GM18907 (cell line): ENCODE data around the gene VASH2.
"Not testable (repeated sequence)": the region's sequence is repeated elsewhere in the genome, so short reads cannot be mapped to it uniquely, and the experiment has no call there.

Experiments used
- ATAC-seq: cut with Tn5 transposase; IDR thresholded peaks from one replicate; pipeline ENCODE4 v1.9.1; 2021; ENCODE audit warnings: mild to moderate bottlenecking, moderate library complexity; ENCODE audit not compliant: unreplicated experiment

Gene VASH2

DNA sequence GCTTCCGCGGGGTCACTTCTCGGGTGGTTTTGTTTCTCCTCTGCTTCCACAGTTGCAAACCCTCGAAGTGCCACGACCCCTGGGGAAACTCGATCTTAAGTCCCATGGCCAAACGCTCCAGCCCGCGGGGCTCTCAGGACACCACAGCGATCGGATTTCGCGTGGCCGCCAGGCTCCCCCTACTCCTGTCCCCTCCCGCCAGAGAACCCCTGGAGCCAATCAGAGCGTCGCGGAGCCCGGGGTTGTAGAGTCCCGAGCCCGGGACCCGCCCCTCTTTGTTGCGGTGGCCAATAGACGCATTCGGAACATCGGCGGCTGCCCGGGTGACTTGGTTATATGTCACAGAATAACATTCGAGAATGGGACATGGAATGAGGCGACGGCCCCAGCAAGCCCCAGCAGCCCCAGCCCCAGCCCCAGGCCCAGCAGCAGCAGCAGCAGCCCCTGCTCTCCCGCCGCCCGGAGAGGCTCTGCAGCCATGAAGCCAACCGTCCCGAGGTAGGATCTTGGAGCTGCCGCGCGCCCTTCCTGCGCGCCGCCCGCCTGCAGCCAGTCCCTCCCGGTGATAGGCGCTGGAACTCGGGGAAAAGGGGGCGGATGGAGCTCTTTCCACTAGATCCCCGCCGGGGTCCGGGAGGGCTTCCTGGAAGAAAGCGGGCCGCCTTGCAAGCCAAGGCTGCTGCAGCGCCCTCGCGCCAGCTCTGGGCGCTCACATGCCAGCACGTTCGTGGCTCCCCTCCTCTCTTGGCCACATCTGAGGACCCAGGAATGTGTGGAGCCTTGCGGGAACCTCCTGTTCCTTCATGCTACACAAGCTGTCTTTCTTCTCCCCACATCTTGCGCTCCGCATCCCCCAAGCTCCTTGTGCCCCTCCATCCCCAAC lies at the start of gene VASH2:
Gene VASH2, plus strand, starts transcription at position 299 of the 883 bp plus-strand sequence. CDS start 1,002 bp downstream, outside the sequence.
- ATAC-seq: peak; percentile 97

DNA sequence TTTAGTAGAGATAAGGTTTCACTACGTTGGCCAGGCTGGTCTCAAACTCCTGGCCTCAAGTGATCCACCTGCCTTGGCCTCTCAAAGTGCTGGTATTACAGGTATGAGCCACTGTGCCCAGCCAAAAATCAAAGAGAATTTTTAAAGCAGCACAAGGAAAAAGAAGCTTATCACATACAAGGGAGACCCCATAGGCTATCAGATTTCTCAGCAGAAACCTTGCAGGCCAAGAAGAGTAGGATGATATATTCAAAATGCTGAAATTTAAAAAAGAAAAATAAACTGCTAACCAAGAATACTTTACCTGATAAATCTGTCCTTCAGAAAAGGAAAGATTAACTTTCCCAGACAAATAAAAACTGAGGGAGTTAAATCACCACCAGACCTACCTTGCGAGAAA lies 49.1 kb upstream of the VASH2 start:
- ATAC-seq: no peak

DNA sequence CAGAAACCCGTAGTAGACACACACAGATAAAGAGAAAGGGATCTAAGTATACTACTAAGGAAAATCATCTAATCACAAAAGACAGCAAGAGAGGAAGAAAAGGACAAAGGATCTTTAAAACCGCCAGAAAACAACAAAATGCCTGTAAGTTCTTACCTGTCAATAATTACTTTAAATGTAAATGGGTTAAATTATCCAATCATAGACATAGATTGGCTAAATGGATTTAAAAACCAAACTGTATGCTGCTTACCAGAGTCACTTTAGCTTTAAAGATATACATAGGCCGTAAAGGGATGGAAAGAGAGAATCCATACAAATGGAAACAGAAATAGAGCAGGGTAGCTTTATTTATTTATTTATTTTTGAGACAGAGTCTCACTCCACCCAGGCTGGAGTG lies 48.3 kb upstream of the VASH2 start:
- ATAC-seq: no peak

DNA sequence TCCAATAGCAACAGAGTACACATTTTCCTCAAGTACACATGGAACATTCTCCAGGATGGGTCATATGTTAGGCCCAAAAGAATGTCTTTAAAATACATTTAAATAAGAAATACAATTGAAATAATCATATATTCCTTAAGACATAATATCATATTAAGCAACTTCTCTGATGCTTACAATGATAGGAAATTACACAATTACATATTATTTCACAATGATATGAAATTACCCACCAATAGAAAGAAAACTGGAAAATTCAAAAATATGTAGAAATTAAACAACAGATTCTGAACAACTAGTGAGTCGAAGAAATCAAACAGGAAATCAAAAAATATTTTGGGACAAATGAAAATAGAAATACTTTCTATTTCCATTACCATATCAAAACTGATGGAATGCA lies 46.7 kb upstream of the VASH2 start:
- ATAC-seq: no peak

DNA sequence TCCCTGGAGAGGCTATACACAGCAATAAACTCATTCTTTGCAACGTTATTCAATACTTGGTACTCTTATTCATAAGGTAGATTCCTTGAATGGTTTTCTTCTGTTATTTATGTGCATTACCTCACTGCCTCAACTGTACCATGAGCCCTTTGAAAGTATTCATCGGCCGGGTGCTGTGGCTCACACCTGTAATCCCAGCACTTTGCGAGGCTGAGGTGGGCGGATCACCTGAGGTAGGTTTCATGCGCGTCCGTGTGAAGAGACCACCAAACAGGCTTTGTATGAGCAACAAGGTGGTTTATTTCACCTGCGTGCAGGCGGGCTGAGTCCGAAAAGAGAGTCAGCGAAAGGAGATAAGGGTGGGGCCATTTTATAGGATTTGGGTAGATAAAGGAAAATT lies 42.3 kb upstream of the VASH2 start:
- ATAC-seq: not testable (repeated sequence)

DNA sequence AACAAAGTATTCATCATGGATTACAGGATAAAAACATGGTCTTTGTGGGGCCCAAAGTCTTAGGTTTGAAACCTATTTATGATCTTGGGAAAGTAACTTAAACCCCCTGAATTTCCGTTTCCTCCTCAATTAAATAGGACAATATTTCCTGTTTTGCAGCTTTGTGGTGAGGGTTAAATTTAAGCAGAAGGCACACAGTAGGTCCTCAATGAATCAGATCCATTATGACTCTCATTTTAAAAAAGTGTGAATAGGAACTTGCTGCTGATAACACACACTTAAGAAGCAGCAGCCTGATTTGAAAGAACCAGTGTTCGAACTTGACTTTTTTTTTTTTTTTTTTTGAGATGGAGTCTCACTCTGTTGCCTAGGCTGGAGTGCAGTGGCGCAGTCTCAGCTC lies 41.4 kb upstream of the VASH2 start:
- ATAC-seq: no peak

DNA sequence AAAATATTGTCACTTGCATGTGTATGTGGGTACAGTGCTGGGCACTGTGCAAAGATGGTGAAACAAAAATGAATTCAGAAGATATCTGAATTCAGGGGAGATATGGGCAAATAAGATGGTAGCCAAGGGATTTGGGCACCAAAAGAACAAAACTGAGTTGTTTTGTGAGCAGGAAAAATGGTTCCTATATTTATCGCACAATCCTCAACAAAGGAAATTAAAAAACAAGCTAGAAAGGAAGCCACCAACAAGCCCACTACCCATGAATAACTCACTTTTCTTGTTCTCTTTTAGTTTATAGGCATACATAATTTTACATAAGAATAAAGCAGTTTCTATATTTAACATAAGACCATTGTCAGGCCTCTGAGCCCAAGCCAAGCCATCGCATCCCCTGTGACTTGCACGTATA lies 40.7 kb upstream of the VASH2 start:
- ATAC-seq: no peak

DNA sequence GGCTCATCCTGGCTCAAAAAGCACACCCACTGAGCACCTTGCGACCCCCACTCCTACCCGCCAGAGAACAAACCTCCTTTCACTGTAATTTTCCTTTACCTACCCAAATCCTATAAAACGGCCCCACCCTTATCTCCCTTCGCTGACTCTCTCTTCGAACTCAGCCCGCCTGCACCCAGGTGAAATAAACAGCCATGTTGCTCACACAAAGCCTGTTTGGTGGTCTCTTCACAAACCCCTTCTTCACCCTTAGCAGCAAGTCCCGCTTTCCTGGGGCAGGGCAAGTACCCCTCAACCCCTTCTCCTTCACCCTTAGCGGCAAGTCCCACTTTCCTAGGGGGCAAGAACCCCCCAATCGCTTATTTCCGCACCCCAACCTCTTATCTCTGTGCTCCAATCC lies 40.1 kb upstream of the VASH2 start:
- not testable (repeated sequence) for ATAC-seq

DNA sequence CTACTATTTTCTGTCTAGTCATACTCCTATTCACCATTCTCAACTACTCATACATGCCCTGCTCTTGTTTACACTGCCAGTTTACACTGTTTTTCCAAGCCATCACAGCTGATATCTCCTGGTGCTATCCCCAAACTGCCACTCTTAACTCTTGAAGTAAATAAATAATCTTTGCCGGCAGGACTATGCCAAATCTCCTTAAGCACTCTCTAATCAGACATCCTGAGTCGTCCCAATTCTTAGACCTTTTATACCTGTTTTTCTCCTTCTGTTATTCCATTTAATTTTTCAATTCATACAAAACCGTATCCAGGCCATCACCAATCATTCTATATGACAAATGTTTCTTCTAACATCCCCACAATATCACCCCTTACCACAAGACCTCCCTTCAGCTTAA lies 36.7 kb upstream of the VASH2 start:
- not testable (repeated sequence) for ATAC-seq

DNA sequence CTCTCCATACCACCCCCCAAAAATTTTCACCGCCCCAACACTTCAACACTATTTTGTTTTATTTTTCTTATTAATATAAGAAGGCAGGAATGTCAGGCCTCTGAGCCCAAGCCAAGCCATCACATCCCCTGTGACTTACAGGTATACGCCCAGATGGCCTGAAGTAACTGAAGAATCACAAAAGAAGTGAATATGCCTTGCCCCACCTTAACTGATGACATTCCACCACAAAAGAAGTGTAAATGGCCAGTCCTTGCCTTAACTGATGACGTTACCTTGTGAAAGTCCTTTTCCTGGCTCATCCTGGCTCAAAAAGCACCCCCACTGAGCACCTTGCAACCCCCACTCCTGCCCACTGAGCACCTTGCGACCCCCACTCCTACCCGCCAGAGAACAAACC lies 36.2 kb upstream of the VASH2 start:
- not testable (repeated sequence) for ATAC-seq

DNA sequence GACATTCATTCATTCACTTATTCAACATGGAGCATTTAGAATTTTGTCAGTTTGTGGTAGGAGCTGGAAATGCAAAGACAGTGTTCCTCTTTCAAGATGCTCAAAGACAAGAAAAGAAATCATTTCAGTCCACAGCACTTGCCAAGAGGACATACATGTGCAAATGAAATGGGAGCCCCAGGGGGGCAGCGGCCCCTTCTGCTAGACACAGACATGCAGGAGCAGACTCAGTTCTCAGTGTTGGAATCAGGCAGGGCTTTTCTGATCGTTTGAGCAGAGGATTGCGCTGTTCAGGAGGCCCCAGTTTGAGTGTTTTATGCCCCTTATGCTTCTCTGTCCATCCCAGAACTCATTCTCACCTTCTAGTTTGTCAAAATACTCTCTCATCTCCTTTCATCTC lies 35.6 kb upstream of the VASH2 start:
- ATAC-seq: no peak

DNA sequence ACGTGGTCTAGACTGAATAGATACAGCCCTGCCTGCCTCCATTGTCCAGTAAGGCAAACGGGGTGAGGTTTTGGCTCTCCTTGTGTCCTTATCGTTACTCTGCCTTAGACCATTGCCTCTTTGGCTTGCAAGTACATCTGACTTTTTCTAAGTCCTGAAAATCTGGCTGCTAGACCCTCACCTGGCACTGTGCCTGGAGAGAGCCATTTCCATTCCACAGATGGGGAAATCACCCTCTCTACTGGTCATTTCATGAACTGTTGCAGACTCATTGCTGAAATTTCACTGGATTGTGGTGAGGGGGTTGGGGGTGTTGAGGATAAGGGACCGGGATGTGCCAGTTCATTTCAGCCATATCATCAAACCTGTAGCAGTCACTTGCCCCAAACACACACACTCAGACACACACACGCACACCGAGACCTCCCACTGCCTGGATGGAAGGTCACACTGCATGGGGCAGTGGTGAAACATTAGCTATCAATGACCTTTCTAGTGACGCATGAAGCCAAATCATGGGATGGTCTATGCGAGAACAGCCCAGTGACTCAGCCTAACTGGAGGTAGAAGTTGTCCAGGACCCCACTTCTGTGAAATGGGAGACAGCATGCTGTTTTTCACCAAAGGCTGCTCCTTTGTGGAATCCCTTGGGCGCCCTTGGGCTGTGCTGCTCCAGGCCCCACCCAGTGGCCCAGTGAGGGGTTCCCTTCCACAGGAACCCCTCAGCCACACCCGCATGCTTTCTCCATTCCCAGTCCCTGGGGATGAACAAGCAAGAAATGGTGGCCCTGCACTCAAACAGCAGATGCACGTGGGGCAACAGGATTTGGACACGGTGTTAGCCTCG lies 34.9 kb upstream of the VASH2 start:
- ATAC-seq: no peak

DNA sequence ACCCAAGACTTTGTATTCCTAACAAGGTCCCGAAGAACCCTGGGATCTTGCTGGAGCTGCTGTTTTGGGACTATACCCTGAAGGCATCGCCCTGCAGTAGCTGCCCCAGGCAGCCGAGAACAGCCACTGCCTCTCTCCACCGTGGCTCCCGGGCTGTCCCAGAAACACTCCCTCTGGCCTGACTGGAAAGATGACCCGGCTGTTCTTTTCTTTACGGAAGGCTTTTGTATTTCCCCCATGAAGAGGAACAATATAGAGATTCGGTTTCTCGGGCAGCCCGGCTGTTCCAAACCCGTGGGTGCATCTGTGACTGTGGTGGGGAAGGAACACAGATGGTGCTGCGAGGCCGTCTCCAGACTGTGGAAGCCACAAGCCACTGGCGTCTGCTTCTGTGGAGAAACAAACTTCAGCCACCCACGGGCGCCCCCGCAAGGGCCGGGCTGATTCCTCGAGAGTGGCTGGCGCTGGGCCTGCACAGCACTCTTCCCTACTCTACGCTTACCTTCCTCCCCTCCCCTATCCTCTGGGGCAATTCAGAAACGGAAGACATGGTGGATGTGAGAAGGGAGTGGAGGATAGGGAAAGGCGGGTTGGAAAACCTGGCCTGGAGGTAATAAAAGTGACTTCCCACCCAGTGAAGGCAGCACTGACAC lies 33.7 kb upstream of the VASH2 start:
- ATAC-seq: no peak

DNA sequence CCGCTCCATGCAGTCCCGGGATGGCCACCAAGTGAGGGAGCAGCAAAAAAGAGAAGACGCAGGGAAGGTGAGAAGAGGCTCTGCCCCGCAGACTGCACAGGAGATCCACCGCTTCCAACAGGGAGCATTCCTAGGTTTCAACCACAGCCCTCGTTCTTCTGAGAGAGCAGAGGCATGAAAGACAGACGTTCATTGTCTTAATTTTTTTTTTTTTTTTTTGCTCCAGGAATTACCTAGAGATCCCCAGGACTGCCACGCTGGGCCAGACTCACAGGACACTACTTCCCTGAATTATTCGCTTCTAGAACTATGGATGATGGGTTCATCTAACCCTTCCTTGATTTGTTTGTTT lies 33.2 kb upstream of the VASH2 start:
- no peak for ATAC-seq

DNA sequence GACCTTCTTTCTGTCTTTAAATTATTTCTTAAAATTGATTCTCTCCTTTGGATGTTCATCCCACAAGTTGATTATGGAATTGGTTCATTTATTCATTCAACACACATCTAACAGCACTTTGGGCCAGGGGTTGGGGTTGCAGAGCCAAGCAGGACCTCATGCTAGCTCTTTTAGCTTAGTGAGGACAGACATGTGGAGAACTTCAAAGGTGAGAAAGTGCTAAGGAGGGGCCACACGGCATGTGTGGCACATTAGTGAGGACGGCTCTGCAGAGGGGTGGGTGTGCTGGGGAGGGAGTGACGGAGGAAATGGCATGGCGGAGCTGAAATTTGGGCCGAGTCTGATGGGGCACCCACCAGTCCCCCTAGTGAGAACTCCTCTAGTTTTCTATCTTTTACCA lies 32.5 kb upstream of the VASH2 start:
- ATAC-seq: no peak

DNA sequence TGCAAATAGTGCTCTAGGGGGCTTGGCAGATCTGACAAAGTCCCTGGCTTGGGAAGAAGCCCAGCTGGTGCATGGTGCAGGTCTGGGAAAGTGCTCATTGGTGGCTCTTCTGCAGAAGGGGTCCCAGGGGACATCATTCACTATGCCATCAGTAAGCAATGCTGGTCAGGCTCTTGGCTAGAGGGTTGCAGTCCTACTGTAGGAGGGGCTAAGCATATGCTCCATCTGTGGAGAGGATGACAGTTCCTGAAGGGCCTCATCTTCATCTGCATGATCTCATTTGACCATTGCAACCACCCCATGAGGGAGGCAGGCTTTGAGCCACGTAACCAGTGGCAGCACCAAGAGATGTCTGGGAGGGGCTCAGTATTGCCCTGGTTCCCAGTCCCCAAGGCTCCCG lies 31.5 kb upstream of the VASH2 start:
- no peak for ATAC-seq

DNA sequence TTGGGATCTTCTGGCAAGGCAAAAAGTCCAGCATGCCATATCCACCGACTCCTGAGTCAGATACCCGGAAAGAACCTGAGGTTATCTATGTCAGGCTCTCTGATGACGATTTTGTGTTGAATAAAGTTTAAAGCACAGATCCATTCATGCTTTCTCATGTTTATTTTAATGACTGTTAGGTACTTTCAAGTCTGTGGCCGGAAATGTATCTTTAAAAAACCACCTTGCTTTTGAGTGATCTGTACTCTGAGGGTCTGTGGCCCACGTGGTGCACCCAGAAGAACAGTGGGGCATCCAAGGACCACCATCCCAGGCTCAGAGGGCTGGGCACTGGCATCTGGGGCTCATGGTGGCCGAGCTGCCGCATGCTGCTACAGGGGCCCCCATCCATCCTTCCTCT lies 30.1 kb upstream of the VASH2 start:
- no peak for ATAC-seq

DNA sequence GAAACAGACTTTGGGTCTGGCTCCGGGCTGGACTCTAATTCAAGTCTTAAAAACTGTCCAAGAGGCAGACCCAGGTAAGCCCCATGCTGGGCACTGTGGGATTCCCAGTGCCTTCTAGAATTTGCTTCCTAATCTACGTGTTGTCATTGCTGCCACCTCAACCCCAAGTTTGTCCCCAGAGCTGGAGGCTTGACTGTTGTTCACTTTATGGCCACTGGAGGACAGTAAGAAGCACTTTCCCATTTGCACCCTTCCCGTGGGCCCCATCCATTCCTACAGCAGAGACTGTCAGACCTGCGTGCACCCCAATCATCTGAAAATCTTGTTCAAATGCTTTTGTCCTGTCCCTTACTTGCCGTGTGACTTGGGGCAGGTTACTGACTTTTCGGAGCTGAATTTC lies 29.4 kb upstream of the VASH2 start:
- ATAC-seq: no peak

DNA sequence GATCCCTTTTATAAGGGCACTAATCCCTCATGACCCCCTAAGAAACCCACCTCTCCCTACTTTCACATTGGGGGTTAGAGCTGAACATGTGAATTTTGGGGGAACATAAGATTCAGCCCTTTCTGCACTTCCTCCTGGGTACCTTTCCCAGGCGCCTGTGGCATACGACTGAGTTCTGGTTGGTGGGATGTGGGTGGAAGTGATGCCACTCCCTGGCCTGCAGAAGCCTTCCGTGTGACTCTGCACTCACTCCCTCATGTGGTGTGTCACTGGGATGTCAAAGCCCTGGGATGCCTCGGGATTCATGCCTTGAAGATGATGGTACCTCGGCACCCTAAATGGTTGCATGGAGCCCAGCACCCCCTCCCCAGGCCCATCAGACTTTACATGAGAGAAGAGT lies 28.3 kb upstream of the VASH2 start:
- ATAC-seq: no peak

DNA sequence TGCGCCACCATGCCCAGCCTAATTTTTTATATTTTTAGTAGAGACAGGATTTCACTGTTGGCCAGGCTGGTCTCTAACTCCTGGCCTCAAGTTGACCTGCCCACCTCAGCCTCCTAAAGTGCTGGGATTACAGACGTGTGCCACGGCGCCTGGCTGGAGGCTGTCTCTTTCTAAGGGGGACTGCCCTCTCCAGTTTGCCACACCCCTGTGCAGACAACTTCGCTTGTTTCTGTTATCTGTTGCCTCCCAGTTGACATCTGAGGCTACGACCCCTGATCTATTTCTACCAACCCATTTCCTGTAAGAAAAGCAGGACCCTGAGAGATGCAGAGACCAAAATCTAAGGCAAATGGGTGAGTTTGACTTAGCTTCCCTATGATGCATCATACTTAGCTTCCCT lies 24.0 kb upstream of the VASH2 start:
- no peak for ATAC-seq
